Measurements from ENCODE around the gene CSH1.
"Not testable (repeated sequence)": the region's sequence is repeated elsewhere in the genome, so short reads cannot be mapped to it uniquely, and the experiment has no call there.

DNA sequence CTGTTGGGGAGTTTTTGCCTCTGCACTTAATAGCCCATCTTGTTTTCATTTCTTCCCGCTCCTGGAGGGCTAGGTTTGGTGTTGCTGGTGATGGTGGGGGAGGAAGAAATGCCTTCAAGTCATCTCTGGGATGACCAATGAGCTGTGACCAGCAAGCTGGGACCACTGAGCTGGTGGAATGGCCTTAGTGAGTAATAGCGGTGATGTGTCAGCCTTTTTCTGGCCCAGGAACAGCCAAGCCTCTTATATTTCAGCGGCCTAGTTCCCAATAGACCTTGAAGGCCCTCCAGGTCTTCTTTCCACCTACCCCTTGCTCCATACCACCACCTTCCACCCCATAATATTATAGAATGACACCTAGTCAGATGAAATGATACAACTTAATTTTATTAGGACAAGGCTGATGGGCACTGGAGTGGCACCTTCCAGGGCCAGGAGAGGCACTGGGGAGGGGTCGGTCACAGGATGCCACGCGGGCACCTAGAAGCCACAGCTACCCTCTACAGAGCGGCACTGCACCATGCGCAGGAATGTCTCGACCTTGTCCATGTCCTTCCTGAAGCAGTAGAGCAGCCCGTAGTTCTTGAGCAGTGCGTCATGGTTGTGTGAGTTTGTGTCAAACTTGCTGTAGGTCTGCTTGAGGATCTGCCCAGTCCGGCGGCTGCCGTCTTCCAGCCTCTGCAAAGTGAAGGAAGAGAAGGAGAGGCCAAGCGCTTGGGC lies 24.6 kb downstream of the CSH1 start:
- TF ChIP-seq YY1, RAD21 (IDR thresholded peaks at IDR 0.05): not testable (repeated sequence)
- TF ChIP-seq, protein P1, sequence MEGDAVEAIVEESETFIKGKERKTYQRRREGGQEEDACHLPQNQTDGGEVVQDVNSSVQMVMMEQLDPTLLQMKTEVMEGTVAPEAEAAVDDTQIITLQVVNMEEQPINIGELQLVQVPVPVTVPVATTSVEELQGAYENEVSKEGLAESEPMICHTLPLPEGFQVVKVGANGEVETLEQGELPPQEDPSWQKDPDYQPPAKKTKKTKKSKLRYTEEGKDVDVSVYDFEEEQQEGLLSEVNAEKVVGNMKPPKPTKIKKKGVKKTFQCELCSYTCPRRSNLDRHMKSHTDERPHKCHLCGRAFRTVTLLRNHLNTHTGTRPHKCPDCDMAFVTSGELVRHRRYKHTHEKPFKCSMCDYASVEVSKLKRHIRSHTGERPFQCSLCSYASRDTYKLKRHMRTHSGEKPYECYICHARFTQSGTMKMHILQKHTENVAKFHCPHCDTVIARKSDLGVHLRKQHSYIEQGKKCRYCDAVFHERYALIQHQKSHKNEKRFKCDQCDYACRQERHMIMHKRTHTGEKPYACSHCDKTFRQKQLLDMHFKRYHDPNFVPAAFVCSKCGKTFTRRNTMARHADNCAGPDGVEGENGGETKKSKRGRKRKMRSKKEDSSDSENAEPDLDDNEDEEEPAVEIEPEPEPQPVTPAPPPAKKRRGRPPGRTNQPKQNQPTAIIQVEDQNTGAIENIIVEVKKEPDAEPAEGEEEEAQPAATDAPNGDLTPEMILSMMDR (IDR thresholded peaks at IDR 0.05; ENCODE audit: low read depth, low read length, missing input control): not testable (repeated sequence)
- TF ChIP-seq, protein P2, sequence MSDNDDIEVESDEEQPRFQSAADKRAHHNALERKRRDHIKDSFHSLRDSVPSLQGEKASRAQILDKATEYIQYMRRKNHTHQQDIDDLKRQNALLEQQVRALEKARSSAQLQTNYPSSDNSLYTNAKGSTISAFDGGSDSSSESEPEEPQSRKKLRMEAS (IDR thresholded peaks at IDR 0.05): not testable (repeated sequence)

Data from liver (tissue), 3 donors.